ENCODE measurements around the gene ARFIP1.

ARFIP1 gene

DNA sequence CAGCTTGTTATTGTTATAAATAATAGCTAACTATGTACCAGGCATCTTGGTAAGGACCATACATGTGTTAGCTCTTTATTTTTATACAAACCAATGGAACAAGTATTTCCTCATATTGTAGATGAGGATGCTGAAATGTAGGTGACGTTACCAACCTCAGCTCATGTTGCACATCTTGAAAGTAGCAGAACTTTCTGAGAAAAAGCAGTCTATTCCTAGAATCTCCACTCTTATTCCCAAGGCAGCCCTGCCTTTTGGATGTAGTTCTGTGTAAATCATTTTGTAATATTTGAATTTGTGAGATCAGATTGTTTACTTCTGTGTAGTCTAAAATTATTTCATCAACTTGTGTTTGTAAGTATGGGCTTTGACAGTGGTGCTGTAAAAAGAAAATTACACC lies 161.7 kb downstream of the ARFIP1 start:
- no peak for DNase-seq

DNA sequence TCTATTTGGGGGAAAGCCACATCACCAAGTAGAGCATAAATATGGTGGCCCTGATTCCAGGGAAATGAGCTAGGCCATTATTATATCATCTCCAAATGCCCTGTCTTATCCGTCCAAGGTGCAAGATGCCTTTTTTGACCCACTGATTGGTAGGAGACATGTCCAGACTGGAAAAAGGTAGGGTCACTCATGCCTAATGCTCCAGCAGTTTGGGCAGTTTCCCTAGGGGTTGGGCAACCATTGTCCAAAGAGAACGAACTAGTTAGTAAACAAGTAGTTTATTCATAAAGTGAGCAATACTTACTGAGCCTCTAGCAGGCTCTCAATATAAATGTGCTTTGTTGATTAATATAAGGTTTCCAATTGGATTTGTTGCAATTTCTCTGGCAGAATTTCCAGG lies 162.6 kb downstream of the ARFIP1 start:
- no peak for DNase-seq

- no peak for DNase-seq
These were observed 163.9 kb downstream of the ARFIP1 start for GRCh38 chr4:152943672-152944071.

- no peak for DNase-seq
These were observed 165.0 kb downstream of the ARFIP1 start for GRCh38 chr4:152944666-152945320.

- no peak for DNase-seq
These were observed 165.9 kb downstream of the ARFIP1 start for GRCh38 chr4:152945639-152946038.

DNA sequence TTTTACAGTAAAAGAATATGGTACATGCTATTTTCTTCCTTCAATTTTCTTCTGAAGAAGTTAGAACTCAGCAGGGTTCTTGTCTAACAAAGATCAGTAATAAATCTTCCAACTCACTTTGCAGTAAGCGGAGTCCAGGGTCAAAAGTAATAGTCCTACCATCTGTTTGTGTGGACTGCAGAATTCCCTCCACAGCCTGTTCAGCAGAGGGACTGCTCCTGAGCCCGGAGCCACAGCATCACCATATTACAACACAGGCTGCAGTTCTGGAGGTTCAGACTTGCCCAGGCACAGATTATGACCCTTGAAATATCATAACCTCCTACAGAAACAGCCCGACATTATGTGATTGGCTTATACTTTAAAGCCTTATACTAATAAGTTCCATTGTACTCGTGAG lies 166.7 kb downstream of the ARFIP1 start:
- DNase-seq = no peak

- no peak for DNase-seq
These were observed 167.6 kb downstream of the ARFIP1 start for GRCh38 chr4:152947311-152947710.

DNA sequence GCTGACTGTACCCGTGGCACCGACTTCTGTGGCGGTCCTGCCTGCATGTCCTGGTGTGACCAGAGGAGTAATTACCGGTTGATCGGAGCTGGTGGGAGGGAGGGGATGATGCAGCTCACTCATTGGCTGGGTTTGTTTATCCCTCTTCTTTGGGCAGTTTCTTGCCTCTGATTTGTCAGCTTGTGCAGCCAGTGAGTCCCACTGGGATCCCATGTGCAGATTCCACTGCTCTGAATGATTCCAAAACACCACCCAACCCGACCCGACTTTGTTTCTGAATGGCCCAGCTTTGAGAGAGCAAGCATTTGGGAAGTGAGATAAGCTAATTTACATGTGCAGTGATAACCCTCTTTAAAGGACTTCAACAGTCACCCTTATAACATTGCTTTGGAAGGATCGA lies 170.2 kb downstream of the ARFIP1 start:
- no peak for DNase-seq

- DNase-seq = no peak
These were observed 170.9 kb downstream of the ARFIP1 start for GRCh38 chr4:152950402-152951274.

GRCh38 chr4:152951348-152951747 lies 171.6 kb downstream of the ARFIP1 start:
- DNase-seq = no peak

GRCh38 chr4:152953514-152953913 lies 173.8 kb downstream of the ARFIP1 start:
- DNase-seq = no peak

DNA sequence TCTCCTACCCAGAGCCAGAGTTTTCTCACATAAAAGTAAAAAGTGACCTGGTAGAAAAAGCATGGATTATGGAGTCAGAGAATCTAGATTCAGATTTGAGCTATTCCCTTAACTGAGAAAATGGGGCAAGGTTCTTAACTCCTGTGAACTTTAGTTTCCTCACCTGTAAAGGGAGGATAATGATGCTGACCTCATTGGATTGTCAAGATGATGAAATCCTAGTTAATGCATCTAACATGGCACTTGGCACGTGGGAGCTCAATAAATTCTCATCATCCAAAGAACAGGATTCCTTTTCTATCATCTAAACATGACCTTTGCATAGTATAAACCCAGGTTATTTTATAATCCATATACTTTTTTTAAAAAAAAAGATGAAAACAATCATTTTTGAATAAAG lies 175.0 kb downstream of the ARFIP1 start:
- DNase-seq = no peak

- no peak for DNase-seq
These were observed 176.4 kb downstream of the ARFIP1 start for GRCh38 chr4:152956147-152956546.

DNA sequence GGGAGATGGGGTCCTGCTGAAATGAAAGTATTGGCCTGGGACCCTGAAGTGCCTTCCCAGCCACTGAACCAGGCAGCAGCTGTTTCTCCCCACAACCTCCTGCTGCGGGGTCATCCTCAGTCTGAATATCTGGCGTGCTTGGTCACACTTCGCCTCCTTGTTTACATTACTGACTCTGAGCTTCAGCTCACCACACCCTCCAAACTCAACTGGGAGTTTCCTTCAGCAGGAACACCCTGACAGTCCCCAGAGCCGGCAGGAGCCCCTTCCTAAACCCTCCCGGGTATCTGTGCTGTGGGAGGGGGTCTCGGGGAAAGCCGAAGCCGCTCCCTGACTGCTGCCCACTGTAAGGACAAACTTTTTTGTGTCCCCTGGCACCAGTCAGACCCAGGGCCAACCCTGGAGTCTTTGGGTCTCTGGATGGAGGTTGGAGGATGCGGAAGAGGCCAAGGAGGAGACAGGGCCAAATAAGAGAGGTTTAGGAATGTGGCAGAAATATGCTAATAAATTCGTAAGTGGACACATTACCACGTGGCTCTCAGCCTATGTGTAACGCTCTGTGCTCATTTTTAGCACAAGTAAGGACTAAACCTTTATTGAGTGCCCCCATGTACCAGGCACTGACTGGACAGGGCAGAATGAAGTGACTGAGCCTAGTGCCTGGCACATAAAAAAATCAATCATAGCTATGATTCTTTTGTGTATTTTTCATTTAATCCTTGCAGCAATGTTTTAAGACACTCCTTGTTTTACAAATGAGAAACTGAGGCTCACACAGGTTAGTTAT lies 177.1 kb downstream of the ARFIP1 start:
- no peak for DNase-seq

DNA sequence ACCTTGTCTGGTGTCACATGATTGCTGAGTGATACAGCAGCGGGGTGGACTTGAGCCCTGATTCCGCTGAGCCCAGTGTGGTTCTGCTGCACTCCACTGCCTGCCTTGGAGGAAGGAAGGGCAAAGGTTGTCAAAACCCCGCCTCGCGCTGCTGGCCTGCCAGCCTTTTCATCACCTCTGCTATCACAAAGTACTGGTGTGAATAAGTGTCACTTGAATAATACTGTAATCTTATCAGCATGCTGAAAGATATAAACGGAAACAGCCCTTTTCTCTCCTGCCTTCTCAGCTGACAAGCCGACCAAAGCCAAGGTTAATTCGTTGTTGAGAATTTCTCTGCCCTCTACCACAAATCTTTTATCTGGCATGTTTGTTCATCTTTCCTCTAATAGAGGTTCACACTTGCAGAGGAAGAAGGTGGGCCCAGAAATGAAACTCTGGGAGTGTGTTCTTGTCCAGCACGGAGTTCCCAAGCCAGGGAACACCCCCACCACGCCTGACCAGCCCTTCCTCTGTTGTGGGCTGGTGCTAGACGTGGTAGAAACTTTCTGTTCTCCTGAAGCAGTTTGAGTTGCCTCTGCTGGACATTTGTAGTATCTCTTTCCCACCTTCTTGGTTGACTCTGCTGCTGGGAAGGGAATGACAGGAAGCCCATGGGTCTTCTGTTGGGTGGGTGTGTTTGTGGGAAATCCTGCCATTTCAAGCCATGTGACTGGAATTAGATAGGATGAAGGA lies 177.8 kb downstream of the ARFIP1 start:
- no peak for DNase-seq

DNA sequence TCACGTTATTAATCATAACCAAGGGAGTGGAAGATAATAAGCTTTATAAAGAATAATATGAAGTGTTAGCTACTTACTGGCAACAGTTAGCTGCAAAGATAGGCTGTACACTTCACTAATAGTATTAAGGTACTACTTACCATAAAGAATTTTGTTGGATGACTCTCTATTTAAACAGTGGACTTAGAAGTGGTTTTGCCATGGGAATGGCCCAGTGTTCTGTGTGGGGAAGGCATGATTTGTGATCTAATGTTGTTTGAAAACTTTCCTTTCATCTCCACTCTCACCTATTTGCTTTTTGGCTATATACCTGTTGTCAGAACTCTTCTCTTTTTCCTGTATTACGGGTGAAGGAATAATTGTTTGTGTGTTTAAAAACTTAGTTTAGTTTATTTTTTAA lies 179.3 kb downstream of the ARFIP1 start:
- no peak for DNase-seq

GRCh38 chr4:152960082-152960481 lies 180.3 kb downstream of the ARFIP1 start:
- no peak for DNase-seq

DNA sequence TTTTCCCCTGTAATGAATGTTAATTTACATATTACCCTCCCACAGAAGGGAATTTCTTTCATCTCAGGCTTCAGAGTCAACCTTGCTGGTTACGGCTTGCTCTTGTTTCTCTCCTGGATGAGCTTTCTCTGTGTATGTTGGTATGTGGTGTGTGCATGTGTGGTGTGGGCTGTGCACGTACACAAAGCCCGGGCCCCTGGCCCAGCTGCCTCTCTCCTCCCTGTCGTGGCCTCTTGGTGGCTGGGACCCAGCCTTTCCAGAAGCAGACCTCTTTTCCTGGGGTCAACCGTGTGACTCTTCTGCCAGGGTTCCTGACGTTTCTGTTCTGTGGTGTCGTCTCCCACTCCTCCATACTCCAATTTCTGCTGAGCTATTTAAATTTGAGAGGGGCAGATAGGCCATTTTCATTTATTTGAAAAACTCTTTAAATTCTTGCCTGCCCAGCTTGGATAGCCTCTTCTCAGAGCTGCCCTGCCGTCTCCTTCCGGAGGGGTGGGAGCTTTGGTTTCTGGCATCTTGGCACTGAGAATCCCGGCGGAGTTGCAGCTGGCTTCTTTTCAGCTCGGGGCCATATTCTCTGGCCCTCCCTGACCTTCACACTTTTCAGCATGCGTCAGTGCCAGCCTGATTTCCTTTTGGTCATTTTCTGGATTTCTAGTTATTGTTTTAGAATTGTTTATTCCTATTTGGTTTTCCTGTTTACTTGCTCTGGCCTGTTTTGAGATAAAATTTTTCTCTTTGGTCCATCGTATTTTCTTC lies 181.4 kb downstream of the ARFIP1 start:
- DNase-seq = no peak

DNA sequence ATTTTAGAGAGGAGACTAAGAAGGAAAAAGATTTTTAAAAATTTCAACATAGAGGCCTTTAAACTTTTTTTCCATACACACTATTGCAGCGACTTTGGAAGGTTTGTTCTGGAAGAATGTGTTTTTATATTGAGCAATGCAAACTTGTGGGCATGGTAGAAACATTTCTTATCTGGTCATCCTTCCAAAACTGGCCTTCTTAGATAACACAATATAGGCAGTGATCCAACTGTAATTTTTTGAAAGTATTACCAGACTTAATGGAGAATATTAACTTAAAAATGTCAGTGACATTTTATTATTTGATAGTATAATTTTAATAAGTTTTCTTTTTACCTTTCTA lies 182.0 kb downstream of the ARFIP1 start:
- DNase-seq = no peak
